SK-N-SH treated with all-trans-retinoic acid at 6 μM for 48 hours (cell line): Measurements from ENCODE around the gene ZNF316.

Source experiments
- ATAC-seq: fragments of 200-7000 bp; cut with Tn5 transposase; 3 replicates; pipeline ENCODE4 v1.9.1; 2020; ENCODE audit warnings: mild to moderate bottlenecking, moderate library complexity
- BACH2 ChIP-seq: fragments of 250-450 bp; sonication (Bioruptor Pico); IDR thresholded peaks from 2 replicates; pipeline ENCODE4 v1.9.0; 2021; ENCODE audit warnings: mild to moderate bottlenecking, borderline replicate concordance
- CREB5 ChIP-seq: fragments of 250-450 bp; sonication (Bioruptor Pico); IDR thresholded peaks from 2 replicates; pipeline ENCODE4 v1.5.1; 2020; ENCODE audit warnings: low read depth, mild to moderate bottlenecking, moderate library complexity
- CSDC2 ChIP-seq: fragments of 250-450 bp; sonication (Bioruptor Pico); IDR thresholded peaks from 2 replicates; pipeline ENCODE4 v1.5.0; 2020; ENCODE audit warnings: mild to moderate bottlenecking, moderate library complexity
- ESRRG ChIP-seq: fragments of 250-450 bp; sonication (Bioruptor Pico); IDR thresholded peaks from 2 replicates; pipeline ENCODE4 v1.6.1; 2021; ENCODE audit warnings: mild to moderate bottlenecking
- GLIS3 ChIP-seq: fragments of 250-450 bp; sonication (Bioruptor Pico); IDR thresholded peaks from 2 replicates; pipeline ENCODE4 v1.5.0; 2020; ENCODE audit warnings: mild to moderate bottlenecking, moderate library complexity
- OSR1 ChIP-seq: fragments of 250-450 bp; sonication (Bioruptor Pico); IDR thresholded peaks from 2 replicates; pipeline ENCODE4 v1.8.0; 2022; ENCODE audit warnings: moderate library complexity, mild to moderate bottlenecking, inconsistent platforms
- PATZ1 ChIP-seq: fragments of 250-450 bp; sonication (Bioruptor Pico); IDR thresholded peaks from 2 replicates; pipeline ENCODE4 v1.8.0; 2020; ENCODE audit warnings: mild to moderate bottlenecking, moderate library complexity, borderline replicate concordance
- PPARA ChIP-seq: fragments of 250-450 bp; sonication (Bioruptor Pico); IDR thresholded peaks from 2 replicates; pipeline ENCODE4 v1.5.0; 2020; ENCODE audit warnings: mild to moderate bottlenecking, borderline replicate concordance
- RARB ChIP-seq: fragments of 250-450 bp; sonication (Bioruptor Pico); IDR thresholded peaks from 2 replicates; pipeline ENCODE4 v1.8.0; 2021; ENCODE audit warnings: mild to moderate bottlenecking, moderate library complexity
- SNAI2 ChIP-seq: fragments of 250-450 bp; sonication (Bioruptor Pico); IDR thresholded peaks from 2 replicates; pipeline ENCODE4 v1.5.0; 2020; ENCODE audit warnings: mild to moderate bottlenecking, moderate library complexity
- TCF4 ChIP-seq: fragments of 250-450 bp; sonication (Bioruptor Pico); IDR thresholded peaks from 2 replicates; pipeline ENCODE4 v1.8.0; 2021; ENCODE audit warnings: mild to moderate bottlenecking, moderate library complexity, borderline replicate concordance
- ZC3H10 ChIP-seq: fragments of 250-450 bp; sonication (Bioruptor Pico); IDR thresholded peaks from 2 replicates; pipeline ENCODE4 v1.5.1; 2021; ENCODE audit warnings: mild to moderate bottlenecking, moderate library complexity
- ZFP3 ChIP-seq: fragments of 250-450 bp; sonication (Bioruptor Pico); IDR thresholded peaks from 2 replicates; pipeline ENCODE4 v1.5.0; 2020; ENCODE audit warnings: mild to moderate bottlenecking, moderate library complexity
- ZFP30 ChIP-seq: fragments of 450-650 bp; formaldehyde crosslinking; IDR thresholded peaks from 2 replicates; pipeline ENCODE4 v1.5.0; 2022; ENCODE audit warnings: mild to moderate bottlenecking, moderate library complexity
- ZNF565 ChIP-seq: fragments of 450-650 bp; formaldehyde crosslinking; conservative IDR thresholded peaks from 2 replicates; pipeline ENCODE4 v1.5.0; 2020; ENCODE audit warnings: low read depth, mild to moderate bottlenecking, moderate library complexity
- ZNF70 ChIP-seq: fragments of 450-650 bp; formaldehyde crosslinking; IDR thresholded peaks from 2 replicates; pipeline ENCODE4 v1.5.0; 2020; ENCODE audit warnings: mild to moderate bottlenecking, moderate library complexity
- ZNF8 ChIP-seq: fragments of 450-650 bp; formaldehyde crosslinking; IDR thresholded peaks from 2 replicates; pipeline ENCODE4 v1.5.0; 2020; ENCODE audit warnings: mild to moderate bottlenecking, moderate library complexity
- TF ChIP-seq, protein P1 (sequence below): fragments of 250-450 bp; sonication (Bioruptor Pico); IDR thresholded peaks from 2 replicates; pipeline ENCODE4 v1.5.0; 2020; ENCODE audit warnings: mild to moderate bottlenecking, moderate library complexity
- TF ChIP-seq, protein P2 (sequence below): fragments of 250-450 bp; sonication (Bioruptor Pico); IDR thresholded peaks from 2 replicates; pipeline ENCODE4 v1.5.1; 2021; ENCODE audit warnings: mild to moderate bottlenecking, moderate library complexity
- TF ChIP-seq, protein P3 (sequence below): fragments of 250-450 bp; sonication (Bioruptor Pico); IDR thresholded peaks from 2 replicates; pipeline ENCODE4 v1.8.0; 2021; ENCODE audit warnings: low read depth, mild to moderate bottlenecking, moderate library complexity, borderline replicate concordance

ZNF316 gene

GRCh38 chr7:6647080-6647479, 10.0 kb downstream of the ZNF316 start:
- TF ChIP-seq, protein P1, sequence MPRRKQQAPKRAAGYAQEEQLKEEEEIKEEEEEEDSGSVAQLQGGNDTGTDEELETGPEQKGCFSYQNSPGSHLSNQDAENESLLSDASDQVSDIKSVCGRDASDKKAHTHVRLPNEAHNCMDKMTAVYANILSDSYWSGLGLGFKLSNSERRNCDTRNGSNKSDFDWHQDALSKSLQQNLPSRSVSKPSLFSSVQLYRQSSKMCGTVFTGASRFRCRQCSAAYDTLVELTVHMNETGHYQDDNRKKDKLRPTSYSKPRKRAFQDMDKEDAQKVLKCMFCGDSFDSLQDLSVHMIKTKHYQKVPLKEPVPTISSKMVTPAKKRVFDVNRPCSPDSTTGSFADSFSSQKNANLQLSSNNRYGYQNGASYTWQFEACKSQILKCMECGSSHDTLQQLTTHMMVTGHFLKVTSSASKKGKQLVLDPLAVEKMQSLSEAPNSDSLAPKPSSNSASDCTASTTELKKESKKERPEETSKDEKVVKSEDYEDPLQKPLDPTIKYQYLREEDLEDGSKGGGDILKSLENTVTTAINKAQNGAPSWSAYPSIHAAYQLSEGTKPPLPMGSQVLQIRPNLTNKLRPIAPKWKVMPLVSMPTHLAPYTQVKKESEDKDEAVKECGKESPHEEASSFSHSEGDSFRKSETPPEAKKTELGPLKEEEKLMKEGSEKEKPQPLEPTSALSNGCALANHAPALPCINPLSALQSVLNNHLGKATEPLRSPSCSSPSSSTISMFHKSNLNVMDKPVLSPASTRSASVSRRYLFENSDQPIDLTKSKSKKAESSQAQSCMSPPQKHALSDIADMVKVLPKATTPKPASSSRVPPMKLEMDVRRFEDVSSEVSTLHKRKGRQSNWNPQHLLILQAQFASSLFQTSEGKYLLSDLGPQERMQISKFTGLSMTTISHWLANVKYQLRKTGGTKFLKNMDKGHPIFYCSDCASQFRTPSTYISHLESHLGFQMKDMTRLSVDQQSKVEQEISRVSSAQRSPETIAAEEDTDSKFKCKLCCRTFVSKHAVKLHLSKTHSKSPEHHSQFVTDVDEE (CRISPR knock-in tag), result no peak
- TF ChIP-seq BACH2, result no peak
- TF ChIP-seq CREB5 (CRISPR knock-in tag), result no peak
- no peak for TF ChIP-seq TCF4 (CRISPR knock-in tag)
- no peak for TF ChIP-seq ZC3H10
- TF ChIP-seq ZNF70 (CRISPR knock-in tag), result no peak
- TF ChIP-seq PATZ1 (CRISPR knock-in tag), result no peak
- no peak for TF ChIP-seq ESRRG (CRISPR knock-in tag)
- no peak for TF ChIP-seq ZNF8 (CRISPR knock-in tag)
- TF ChIP-seq ZFP30 (CRISPR knock-in tag), result no peak
- ATAC-seq, result no peak; the same call in 2 of the 3 replicates

- no peak for TF ChIP-seq ZNF70 (CRISPR knock-in tag)
- no peak for TF ChIP-seq OSR1 (CRISPR knock-in tag)
- no peak for TF ChIP-seq ZFP30 (CRISPR knock-in tag)
- TF ChIP-seq GLIS3 (CRISPR knock-in tag), result no peak
- no peak for TF ChIP-seq ZFP3
- no peak for TF ChIP-seq PATZ1 (CRISPR knock-in tag)
- no peak for TF ChIP-seq TCF4 (CRISPR knock-in tag)
- TF ChIP-seq, protein P2, sequence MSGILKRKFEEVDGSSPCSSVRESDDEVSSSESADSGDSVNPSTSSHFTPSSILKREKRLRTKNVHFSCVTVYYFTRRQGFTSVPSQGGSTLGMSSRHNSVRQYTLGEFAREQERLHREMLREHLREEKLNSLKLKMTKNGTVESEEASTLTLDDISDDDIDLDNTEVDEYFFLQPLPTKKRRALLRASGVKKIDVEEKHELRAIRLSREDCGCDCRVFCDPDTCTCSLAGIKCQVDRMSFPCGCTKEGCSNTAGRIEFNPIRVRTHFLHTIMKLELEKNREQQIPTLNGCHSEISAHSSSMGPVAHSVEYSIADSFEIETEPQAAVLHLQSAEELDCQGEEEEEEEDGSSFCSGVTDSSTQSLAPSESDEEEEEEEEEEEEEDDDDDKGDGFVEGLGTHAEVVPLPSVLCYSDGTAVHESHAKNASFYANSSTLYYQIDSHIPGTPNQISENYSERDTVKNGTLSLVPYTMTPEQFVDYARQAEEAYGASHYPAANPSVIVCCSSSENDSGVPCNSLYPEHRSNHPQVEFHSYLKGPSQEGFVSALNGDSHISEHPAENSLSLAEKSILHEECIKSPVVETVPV (CRISPR knock-in tag), result no peak
- TF ChIP-seq PPARA (CRISPR knock-in tag), result no peak
- TF ChIP-seq CSDC2, result no peak
- TF ChIP-seq, protein P3, sequence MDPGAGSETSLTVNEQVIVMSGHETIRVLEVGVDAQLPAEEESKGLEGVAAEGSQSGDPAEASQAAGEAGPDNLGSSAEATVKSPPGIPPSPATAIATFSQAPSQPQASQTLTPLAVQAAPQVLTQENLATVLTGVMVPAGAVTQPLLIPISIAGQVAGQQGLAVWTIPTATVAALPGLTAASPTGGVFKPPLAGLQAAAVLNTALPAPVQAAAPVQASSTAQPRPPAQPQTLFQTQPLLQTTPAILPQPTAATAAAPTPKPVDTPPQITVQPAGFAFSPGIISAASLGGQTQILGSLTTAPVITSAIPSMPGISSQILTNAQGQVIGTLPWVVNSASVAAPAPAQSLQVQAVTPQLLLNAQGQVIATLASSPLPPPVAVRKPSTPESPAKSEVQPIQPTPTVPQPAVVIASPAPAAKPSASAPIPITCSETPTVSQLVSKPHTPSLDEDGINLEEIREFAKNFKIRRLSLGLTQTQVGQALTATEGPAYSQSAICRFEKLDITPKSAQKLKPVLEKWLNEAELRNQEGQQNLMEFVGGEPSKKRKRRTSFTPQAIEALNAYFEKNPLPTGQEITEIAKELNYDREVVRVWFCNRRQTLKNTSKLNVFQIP (CRISPR knock-in tag), result no peak
- TF ChIP-seq RARB (CRISPR knock-in tag), result no peak
- TF ChIP-seq SNAI2 (CRISPR knock-in tag), result no peak
- no peak for TF ChIP-seq ESRRG (CRISPR knock-in tag)
- TF ChIP-seq ZNF565 (CRISPR knock-in tag), result no peak
- TF ChIP-seq ZC3H10, result no peak
- TF ChIP-seq, all 23 proteins: peak for 0
- ATAC-seq, result no peak
These were observed 10.4 kb downstream of the ZNF316 start for GRCh38 chr7:6647541-6647940.
